HPDE6-E6E7 (cell line): Measurements from ENCODE around the gene ATG2A.

ENCODE experiments used
- DNase-seq: peaks from one replicate; pipeline ENCODE4 v3.0.0; 2011; ENCODE audit warnings: missing footprints; ENCODE audit errors: extremely low spot score

Gene ATG2A

DNA sequence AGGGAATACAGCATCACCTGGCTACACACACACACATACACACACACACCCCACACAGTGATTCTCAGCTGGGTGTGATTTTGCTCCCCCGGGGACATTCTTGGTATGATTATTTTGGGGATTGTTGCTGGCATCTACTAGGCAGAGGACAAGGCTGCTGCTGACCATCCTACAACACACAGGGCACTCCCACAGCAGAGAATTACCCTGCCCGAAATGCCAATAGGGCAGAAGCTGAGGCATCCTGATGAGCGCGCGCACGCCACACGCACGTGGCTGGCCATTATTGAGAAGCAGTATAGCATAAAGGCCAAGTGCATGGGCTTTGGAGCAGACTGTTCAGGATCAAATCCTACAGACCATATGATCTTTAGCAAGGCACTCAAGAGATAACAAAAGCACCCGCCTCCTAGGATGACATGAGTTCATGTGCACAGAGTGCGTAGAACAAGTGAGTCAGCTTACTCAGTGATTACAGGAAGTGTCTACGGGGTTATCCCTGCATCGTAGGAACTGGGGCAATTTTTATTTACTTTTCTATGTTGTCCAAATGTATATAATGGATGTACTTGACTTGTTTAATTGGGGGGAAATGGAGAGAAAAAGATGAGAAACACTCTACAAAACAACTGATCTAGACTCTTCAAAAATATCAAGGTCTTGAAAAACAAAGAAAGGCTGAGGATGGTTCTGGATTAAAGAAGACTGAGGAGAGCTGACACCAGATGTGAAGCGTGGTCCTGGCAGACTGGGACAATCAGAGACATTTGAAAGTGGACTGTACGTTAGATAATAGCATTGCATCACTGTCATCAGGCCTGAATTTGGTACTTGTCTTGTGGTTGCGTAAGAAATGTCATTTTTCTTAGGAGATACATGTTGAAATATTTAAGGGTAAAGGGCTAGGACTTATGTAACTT is 31.4 kb downstream of the ATG2A start:
- DNase-seq, result peak; percentile 49

DNA sequence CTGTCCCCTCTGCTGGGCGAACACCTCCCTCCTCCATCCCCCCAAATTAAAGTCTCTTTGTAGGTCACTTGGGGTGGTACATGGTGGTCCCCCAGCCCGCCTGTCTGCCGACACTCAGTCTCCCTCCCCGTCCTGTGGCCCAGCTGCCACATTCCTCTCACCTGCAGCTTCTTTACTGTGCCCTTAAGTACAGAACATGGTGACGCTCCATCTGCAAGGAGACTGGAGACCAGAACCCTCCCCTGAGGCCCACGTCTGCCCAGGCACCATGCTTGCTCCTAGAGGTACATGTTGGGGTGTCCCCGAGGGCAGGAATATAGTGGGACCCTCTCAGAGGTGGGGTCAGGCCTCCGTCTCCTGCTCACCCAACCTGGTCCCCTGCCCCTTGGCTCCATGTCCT is 33.0 kb downstream of the ATG2A start:
- no peak for DNase-seq

DNA sequence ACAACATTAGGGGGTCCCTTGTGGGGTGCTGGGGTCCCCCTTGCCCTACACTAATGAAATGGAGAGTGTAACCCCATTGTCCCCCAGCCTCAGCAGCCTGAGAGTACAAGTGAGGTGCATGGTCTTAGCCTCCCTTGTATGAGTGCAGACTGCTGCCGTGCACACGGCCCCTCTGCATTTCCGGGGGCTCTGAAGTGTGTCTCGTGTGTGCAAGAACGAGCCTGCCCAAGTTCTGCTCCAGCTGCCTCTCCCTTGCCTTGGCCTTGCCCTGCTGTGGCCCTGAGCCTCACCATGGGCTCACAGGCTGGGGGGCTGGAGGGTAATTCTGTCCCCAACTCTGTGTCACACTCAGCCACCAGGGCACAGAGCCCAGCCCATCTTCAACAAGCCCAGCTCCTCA is 33.4 kb downstream of the ATG2A start:
- DNase-seq, result no peak

DNA sequence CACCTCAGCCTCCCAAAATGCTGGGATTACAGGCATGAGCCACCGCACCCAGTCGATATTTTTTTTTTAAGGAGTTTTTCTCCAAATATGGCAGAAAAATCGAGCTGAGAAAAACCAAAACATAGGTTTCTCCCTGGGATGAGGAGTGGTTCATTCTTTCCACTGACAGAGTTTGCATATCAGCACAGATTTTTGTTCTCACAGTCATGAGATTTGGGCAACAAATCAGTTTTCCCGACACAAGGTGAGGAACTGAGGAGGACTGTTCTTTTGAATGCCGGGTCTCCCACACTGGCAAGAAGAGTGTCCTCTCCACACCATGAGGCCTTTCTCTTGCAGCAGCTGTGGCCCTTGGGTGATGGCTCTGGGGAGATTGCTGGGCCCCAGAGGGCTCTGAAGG is 34.8 kb downstream of the ATG2A start:
- DNase-seq, result no peak

DNA sequence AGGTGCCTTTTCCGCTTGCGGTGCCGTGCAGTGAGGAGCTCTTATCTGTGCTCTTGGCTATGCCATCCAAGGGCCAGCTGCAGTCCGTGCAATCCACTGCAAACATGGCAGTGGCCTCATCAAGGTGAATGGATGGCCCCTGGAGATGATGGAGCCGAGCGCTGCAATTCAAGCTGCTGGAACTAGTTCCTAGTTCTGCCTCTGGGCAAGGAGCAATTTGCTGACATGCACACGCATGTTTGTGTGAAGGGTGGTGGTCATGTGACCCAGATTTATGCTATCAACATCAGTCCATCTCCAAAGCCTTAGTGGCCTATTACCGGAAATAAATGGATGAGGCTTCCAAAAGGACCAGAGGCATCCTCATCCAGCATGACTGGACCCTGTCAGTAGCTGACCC is 35.5 kb downstream of the ATG2A start:
- DNase-seq, result peak; percentile 55

DNA sequence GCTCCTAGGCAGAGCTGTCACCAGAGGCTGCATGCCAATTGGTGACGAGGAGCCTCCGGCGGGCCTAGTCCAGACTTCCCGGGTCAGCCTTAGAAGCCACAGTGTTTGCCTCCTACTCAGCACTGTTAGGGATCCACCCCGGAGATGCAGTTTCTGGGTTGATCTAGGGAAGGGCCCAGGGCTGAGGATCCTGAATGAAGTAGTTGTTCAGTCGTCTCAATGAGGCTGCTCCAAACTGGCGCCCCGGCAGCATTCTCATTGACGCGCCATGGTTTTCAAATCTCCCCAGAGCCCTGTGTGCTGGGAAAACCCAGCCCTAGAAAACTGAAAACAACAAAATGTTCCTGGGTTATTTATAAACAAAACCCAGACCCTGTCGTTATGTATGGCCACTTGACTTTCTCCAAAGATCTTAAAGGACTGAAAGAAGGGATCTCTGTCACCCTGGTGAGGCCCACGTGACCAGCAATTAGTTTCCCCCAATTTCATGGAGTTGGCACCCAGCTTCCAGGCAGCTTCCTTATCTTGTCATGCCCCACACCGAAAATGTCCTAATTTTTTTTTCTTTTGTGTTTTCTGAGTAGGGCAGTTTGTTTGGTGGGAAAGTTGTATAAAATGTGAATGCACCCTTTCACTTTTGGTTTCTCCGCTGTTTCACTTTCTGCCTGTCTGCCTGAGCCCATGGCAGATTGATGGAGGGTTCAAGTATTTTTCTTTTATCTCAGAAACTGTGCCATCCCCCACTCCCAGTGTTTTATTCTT is 36.6 kb downstream of the ATG2A start:
- DNase-seq, result no peak

DNA sequence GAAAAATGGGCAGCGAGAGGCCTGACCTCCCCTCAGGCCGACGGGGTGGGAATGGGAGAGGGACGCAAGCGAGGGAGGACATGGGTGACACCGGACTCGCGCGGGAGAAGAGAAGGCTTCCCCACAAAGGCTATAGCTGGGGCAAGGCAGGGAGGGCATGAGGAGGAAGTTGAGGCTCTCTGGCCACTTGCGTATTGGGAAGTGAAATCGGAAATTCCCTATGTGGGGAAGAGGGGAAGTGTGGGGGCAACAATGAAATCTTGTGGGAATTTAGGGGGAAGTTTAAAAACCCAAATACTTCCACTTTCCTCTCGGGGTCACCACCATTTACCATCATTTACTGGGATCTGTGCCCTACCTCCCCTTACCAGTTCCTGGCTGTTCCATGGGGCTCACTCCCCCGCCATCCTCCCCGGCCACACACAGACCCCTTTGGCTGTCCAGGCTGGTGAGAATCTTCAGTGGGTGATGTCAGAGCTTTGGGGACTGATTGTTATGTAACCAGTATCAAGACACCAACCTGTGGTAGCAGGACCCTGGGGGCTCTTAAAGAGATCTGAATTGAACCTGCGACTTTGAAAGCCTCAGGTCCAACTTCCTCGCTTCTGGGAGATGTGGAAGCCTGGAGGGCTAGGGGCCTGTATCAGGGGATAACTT is 37.6 kb downstream of the ATG2A start:
- DNase-seq, result no peak

DNA sequence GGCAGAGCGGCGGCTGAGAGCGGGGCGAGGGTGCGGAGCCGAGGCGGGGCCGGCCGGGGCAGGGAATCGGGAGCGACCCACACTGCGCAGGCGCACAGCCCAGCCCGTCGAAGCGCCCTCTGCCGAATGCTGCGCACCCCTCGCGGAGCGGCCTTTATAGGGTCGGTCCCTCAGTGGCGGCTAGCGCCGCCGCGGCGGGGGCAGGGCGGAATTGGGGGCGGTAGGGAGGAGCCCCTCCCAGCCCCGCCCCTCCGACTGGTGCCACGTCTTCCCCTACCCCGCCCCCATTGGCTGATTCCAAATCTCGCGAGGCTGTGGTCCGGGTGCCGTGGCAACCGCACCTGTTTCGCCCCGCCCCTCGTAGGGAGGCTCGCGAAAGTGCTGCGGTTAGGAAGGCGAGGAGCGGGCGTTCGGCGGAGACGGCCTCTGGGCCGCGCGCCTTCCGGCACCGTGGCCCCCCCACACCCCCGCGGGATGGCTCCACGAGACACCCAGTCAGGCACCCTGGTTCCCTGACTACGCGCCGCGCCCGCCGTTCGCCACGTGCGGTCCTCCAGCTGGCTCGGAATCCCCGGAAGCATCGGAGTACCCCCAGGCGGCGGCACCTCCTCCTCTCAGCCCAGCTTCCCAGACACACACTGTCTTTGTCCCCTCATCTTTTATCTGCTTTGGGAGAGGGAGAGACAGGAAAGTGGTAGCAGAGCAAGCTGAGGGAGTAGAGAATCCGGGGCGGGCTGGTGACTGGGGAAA is 38.3 kb downstream of the ATG2A start, which contains the start of gene EHD1:
Gene EHD1, minus strand, starts transcription at position 128 of the 750 bp plus-strand sequence. CDS start 157 bp downstream, outside the sequence.
- peak; percentile 93 for DNase-seq

DNA sequence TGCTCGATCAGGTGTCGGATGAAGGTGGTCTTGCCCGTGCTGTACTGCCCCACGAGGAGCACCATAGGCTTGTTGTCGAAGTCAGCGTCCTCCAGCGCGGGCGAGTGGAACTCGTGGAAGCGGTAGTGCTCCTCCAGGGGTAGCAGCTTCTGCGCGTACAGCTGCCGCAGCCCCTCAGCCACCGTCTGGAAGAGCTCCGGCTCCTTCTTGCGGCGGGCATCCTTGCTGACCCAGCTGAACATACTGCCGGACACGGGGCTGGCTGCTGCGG is 38.9 kb downstream of the ATG2A start:
- DNase-seq, result no peak

DNA sequence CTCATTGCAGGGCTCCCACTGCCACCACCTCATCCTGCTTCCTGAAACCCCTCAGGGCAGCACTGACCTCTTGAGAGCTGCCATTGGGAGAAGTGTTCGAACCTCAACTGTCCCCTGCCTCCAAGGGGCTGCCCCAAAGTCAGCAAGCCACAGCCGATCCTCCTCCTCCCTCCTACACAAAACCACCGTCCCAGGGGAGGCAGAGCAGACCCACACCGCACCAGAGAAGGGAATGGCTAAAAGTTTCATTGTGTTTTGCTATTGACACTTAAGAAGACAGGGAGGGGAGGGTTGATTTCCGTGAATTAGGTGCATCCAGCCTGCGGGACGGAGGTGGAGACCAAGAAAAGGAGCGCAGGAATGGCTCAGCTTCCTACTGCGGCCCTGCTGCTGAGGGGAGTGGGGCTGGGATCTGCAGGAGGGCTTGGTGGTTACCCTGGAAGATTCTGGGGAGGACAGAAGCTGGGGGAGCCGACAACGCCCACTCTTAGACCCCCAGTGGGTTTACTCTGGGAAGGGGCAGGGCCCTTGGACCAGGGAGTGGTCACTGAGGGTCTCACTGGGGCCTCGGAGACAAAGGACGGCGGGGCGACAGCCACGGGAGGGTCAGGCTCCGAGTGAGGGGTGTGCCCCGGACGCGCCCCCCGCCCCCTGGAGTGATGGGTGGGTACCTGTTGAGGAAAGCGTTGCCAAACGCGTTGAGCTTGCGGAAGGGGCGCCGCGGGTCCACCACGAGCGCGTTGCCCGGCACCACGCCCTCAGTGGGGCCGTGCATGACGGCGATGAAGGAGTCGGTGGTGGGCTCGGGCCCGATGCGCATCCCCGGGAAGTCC is 39.4 kb downstream of the ATG2A start:
- no peak for DNase-seq

DNA sequence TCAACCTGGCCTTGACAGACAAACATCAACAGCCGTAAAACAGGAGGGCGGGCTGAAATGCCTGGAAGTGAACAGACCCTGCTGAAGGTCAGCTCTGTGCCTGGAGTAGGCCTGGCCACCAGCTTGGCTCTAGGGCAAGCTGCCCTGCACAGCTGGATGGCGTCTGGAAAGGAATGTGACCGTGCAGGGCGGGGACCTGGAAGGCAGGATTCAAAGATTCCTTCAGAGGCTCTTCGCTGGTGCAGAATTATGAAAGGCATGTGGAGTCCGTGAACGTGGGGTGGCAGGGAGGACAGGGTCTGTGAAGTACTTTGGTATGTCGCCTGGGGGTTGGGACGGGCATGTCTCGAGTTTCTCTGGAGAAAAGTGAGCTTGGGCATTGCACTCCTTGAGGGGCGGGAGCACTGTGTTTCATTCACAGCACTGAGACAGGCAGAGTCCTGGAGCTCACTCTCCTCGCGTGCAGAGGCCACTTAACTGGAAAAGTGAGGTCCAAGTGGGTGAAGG is 40.1 kb downstream of the ATG2A start:
- no peak for DNase-seq

DNA sequence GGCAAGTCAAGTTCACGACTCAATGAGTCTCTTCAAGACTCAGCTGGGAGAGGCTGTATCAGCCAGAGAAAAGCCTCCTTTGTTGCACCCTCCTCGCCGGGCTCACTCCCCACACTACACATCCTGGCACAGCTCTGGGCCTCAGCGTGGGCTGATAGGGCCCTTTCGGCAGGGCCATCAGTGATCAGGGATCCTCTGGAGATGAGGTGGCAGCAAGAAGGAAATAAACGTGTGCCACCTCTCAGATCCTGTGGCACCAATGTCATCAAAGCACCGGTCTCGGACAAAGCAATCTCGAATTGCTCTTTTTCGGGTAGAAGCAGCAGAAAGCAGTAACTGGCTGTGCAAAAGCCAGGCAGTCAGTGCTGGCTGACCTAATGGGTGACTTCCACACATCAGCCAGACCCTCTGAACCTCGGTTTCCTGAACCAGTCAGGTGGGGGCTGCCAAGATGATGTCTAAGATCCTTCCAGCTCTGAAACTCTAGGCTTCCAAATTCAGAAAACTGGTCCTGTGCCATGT is 40.7 kb downstream of the ATG2A start:
- no peak for DNase-seq

DNA sequence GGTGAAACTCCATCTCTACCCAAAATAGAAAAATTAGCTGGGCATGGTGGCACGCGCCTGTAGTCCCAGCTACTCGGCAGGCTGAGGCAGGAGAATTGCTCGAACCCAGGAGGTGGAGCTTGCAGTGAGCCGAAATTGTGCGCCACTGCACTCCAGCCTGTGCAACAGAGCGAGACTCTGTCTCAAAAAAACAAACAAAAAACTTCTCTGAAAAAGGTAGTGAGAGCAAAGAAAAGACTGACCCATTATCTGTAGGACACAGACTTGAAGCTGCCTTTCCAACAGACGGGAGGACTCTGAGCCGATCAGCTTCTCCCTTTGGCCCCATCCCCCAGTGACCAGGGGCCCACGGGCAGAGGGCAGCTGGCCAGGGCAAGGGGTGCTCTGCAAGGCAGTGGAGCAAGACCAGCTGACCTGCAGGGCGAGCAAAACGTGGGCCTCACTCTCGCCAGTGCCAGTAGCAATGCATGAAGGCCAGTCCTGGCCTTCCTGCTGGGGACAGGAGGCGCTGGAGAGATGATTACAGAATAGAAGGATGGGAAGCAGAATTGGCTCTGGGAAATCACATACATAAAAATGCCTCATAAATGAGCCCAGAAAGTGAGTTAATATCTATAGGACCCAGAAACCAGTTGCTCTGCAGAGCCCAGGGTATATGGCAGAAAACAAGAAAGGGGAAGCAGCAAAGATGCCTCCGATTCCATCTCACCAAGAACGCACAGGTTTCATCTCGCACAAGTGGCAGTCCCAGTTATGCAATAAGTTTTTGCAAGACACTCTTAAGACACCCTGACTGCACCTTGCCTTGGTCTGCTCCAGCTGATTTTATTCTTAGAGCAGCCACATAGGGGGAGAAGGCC is 41.4 kb downstream of the ATG2A start:
- DNase-seq, result no peak

DNA sequence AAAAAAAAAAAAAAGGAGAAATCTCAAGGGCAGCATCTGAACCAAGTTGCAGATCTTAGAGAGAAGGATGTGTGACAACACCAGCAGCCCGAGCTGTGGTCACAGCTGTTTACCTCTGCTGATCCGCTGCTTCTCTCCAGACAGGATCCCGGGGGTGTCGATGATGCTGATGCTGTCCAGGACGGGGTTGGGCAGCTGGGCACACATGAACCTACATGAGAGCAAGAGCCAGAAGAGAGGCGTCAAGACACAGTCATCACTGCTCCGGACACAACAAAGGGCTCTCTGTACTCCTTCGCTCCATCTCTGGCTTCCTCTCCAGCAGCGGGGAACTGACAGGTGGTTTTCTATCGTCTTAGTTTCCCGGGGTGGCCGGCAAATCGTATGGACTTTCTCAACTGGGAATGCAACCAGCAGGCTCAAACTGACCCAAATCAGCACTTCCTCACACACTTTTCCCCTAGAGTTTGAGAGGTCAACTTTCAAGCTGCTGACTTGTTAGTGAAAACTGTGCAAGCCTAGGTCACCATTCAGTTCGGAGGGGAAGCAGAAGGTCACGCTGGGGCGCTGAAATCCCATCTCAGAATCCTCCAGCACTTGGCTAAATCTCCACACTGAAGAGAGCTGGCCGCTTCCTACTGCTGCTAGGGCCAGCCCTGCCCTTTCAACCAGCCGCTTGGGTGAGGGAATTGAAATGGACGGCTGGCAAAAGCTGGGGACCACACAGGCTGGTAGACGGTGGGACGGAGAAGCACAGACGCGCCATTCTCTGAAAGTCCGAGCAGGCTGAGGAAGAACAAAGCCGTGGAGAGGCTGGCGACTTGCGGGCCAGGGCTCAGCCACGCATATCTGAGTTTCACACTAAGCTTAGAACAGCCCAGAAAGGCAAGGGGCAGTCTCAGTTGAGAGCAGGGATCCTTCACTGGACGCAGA is 42.4 kb downstream of the ATG2A start:
- no peak for DNase-seq

DNA sequence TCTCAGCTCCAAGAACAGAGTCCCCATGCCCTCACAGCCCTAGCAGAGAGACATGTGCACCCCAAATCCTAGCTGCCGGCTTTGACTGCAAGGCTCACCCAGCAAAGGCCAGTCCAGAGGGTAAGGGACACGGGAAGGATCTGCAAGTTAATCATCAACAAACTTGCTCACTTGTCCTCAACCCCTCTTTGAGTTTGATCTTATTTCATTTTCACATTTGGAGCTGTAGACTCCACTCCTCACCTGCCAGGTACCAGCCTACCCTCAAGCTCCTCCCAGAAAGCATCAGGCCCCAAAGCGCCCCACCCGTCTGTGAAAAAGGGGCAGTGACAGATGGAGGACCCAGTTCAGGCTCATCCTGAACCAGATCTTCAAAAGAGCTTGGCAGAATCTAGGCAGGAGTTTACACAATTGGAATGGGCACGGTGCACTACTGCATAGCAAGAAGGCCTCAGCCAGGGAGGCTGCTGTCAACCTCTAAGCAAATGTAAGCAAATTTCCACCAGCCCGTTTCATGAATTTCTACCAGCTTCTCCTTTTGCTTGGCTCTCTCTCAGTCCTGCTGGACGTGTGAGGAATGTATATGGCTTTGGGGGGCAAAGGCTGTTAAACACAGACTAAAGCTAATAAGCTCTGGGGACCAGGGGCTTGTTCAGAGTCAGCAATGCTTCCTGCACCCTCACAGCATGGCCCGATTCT is 44.1 kb downstream of the ATG2A start:
- no peak for DNase-seq

DNA sequence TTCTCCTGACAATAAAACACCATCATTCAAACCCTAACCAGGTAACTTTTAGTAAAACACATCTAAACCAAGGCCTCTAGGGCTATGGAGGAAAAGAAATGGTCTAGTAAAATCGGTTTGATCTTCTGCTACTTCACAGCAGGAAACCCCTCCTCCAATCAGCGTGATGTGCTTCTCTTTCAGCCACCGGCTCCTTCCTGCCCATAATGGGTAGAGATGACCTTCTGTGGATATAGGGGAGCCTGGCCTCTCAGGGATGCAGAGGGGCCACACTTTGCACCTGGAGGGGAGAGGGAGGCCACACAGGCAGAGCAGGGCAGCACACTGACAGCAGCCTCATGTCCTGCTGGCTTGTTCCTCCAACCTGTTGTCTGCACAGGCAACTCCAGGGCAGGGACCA is 45.5 kb downstream of the ATG2A start:
- DNase-seq, result no peak

DNA sequence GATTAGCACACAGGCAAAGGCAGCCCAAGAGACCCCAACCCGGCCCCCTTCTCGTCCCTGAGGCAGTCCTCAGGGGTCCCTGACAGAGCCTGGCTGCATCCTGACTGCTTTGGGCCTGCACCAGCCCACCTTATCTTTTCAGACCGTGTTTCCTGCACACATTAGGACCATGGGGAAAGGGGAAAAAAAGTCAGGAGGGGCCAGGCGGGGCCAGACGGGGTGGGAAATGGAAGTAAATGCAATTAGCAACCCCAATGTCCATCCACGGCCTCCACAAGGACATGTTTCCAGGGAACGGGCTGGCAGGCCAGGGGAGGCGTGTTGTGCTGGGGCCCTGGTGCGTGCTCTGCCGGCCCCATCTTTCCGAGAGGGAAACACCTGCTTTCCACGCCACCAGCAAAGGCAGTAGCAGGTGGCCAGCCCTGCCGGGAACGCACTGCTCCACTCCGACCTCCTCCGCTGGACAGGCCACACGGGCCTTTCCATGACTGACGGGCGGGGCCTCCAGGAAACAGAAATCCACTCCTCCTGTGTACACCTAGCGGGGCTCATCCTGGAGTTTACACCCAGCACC is 46.0 kb downstream of the ATG2A start:
- DNase-seq, result no peak
